GM12878 (cell line): ENCODE measurements around the gene CNTN6. TPM values are rescaled to one million over a fixed set of nuclear protein-coding genes. Genes with fewer than 3 reads are reported as not detected.

Source experiments
- ATAC-seq: fragments of 200-7000 bp; cut with Tn5 transposase; 3 replicates; pipeline ENCODE4 v1.9.1; 2020; ENCODE audit warnings: mild to moderate bottlenecking, moderate library complexity
- BruUV-seq: library from RNA; stranded (reverse); fragments of 400-500 nt; replicated peaks from 2 replicates; lab custom pipeline; 2021; lab: Mats Ljungman, UMichigan
- CTCF ChIA-PET: fragments of 300-600 bp; sonication (Branson Sonifier 250); formaldehyde crosslinking; extraction: SDS; loops from one replicate; lab custom pipeline; 2021; ENCODE audit warnings: inconsistent platforms; lab: Yijun Ruan, JAX
- POLR2A ChIA-PET: fragments of 350-600 bp; formaldehyde crosslinking; extraction: SDS; loops from one replicate; lab custom pipeline; 2021; ENCODE audit warnings: inconsistent platforms; lab: Charles Lee
- RAD21 ChIA-PET: fragments of 300-600 bp; sonication (Branson Sonifier 250); formaldehyde crosslinking; loops from one replicate; lab custom pipeline; 2023; ENCODE audit warnings: antibody characterized with exemption; ENCODE audit not compliant: unreplicated experiment; lab: Charles Lee
- SMC1A ChIA-PET: fragments of 300-600 bp; sonication (Branson Sonifier 250); formaldehyde crosslinking; loops from one replicate; lab custom pipeline; 2023; ENCODE audit not compliant: unreplicated experiment, uncharacterized antibody; lab: Charles Lee
- DNase-seq: peaks from one replicate; pipeline ENCODE4 v3.0.0-alpha.2; 2011; ENCODE audit warnings: low read depth, low spot score
- FAIRE-seq: peaks from 3 replicates; lab custom pipeline; 2011; peaks lifted over from hg19 to GRCh38; lab: Jason Lieb, UNC
- H2AFZ ChIP-seq: 2 replicates; pipeline ENCODE4 v1.6.0; 2011; ENCODE audit warnings: low read depth, low read length, control low read depth; ENCODE audit not compliant: control insufficient read depth
- H3K27ac ChIP-seq: 2 replicates; pipeline ENCODE4 v1.5.1; 2011; ENCODE audit warnings: control low read depth; ENCODE audit not compliant: control insufficient read depth, insufficient read depth
- H3K27me3 ChIP-seq, 2 experiments: replicated peaks in 1 of 2; 2 replicates each; pipeline versions ENCODE4 v1.6.0 to v1.6.1; 2011; ENCODE audit warnings: low read length in 1 of 2; ENCODE audit not compliant: control insufficient read depth in 2 of 2, insufficient read depth in 2 of 2
- H3K36me3 ChIP-seq, 2 experiments: 2 replicates each; pipeline ENCODE4 v1.5.1; 2011; ENCODE audit warnings: low read length in 1 of 2; ENCODE audit not compliant: control insufficient read depth in 2 of 2, insufficient read depth in 2 of 2
- H3K4me1 ChIP-seq: 2 replicates; pipeline ENCODE4 v1.6.1; 2011; ENCODE audit warnings: mild to moderate bottlenecking, low read length, moderate library complexity, mixed read lengths; ENCODE audit not compliant: control insufficient read depth, insufficient read depth
- H3K4me2 ChIP-seq: 2 replicates; pipeline ENCODE4 v1.6.0; 2011; ENCODE audit warnings: control low read depth; ENCODE audit not compliant: control insufficient read depth, insufficient read depth
- H3K4me3 ChIP-seq: fragments of 200-600 bp; sonication (generic); 2 replicates; pipeline ENCODE4 v1.5.1; 2016
- H3K79me2 ChIP-seq: 2 replicates; pipeline ENCODE4 v1.6.0; 2011; ENCODE audit warnings: low read length; ENCODE audit not compliant: control insufficient read depth, insufficient read depth
- H3K9ac ChIP-seq: 2 replicates; pipeline ENCODE4 v1.8.0; 2011; ENCODE audit warnings: low read length, control low read depth, mixed read lengths; ENCODE audit not compliant: control insufficient read depth, insufficient read depth
- H3K9me3 ChIP-seq: replicated peaks from 3 replicates; pipeline ENCODE4 v1.5.1; 2011; ENCODE audit warnings: mild to moderate bottlenecking, low read length; ENCODE audit not compliant: control insufficient read depth, insufficient read depth
- H4K20me1 ChIP-seq: 2 replicates; pipeline ENCODE4 v1.6.0; 2011; ENCODE audit not compliant: control insufficient read depth, insufficient read depth
- BCLAF1 ChIP-seq: fragments of 450-650 bp; IDR thresholded peaks from 2 replicates; pipeline ENCODE4 v1.6.1; 2017; ENCODE audit warnings: antibody characterized with exemption, mild to moderate bottlenecking, moderate library complexity
- MEF2A ChIP-seq: IDR thresholded peaks from 2 replicates; pipeline ENCODE4 v1.6.1; 2011; ENCODE audit warnings: low read depth, mild to moderate bottlenecking, low read length, moderate library complexity; ENCODE audit not compliant: insufficient read depth
- NBN ChIP-seq: fragments of 450-650 bp; IDR thresholded peaks from 2 replicates; pipeline ENCODE4 v1.6.1; 2016
- NFIC ChIP-seq: IDR thresholded peaks from 2 replicates; pipeline ENCODE4 v1.6.1; 2012; ENCODE audit warnings: low read depth, mild to moderate bottlenecking, inconsistent platforms, low read length, moderate library complexity
- RAD51 ChIP-seq: fragments of 450-650 bp; IDR thresholded peaks from 2 replicates; pipeline ENCODE4 v1.6.1; 2016; ENCODE audit warnings: moderate library complexity, mild to moderate bottlenecking, inconsistent platforms
- REST ChIP-seq: IDR thresholded peaks from 2 replicates; pipeline ENCODE4 v1.6.1; 2012; ENCODE audit warnings: mild to moderate bottlenecking, low read depth, low read length
- SP1 ChIP-seq: IDR thresholded peaks from one replicate; pipeline ENCODE4 v1.6.1; 2011; ENCODE audit warnings: low read depth, low read length
- TBL1XR1 ChIP-seq: IDR thresholded peaks from 2 replicates; pipeline ENCODE4 v1.6.1; 2012; ENCODE audit warnings: low read depth, low read length, improper control_type of control experiment
- ZBED1 ChIP-seq: IDR thresholded peaks from 2 replicates; pipeline ENCODE4 v1.6.1; 2016; ENCODE audit warnings: borderline replicate concordance
- in situ Hi-C: fragments of 300-500 bp; cut with MboI; formaldehyde crosslinking; loops from 9 replicates; pipeline ENCODE4 v1.14.3; 2018; ENCODE audit warnings: mixed read lengths
- intact Hi-C: fragments of 100-400 bp; cut with micrococcal nuclease; formaldehyde crosslinking; loops from one replicate; pipeline ENCODE4 v1.14.2; 2022; ENCODE audit not compliant: unreplicated experiment
- polyA plus RNA-seq, 11 experiments: library from polyadenylated mRNA; depleted of rRNA in 4 of 11; unstranded in 6 of 11; stranded (reverse) in 5 of 11; fragments of >200 nt; fragmentation: Nextera tagmentation in 4 of 11; fragmentation: Illumina TruSeq in 1 of 11; extraction: Ambion mirVana in 4 of 11; extraction: Trizol in 1 of 11; gene quantifications; 1 replicate in 1 of 11; 2 replicates in 10 of 11; pipeline versions ENCODE4 v1.2.1 to v1.2.3, GENCODE V29; 2011 to 2016; ENCODE audit warnings: inconsistent platforms in 2 of 11, missing spikeins in 2 of 11, low read depth in 1 of 11
- total RNA-seq, 4 experiments: library from RNA; depleted of rRNA in 3 of 4; stranded (reverse); fragments of >200 nt in 3 of 4; fragmentation: Illumina TruSeq in 1 of 4; extraction: Trizol in 1 of 4; gene quantifications; 2 replicates each; pipeline versions ENCODE4 v1.2.1 to v1.2.3, GENCODE V29; 2013 to 2021
- TF ChIP-seq, protein P1 (sequence below): IDR thresholded peaks from 2 replicates; pipeline ENCODE4 v1.6.1; 2012; ENCODE audit warnings: low read length, inconsistent platforms

Gene CNTN6
- total and polyA plus RNA-seq, 10 of the 15 experiments (the other 5 are each of a cell fraction or from before 2014, with no cell fraction given): not detected

- TF ChIP-seq, protein P1, sequence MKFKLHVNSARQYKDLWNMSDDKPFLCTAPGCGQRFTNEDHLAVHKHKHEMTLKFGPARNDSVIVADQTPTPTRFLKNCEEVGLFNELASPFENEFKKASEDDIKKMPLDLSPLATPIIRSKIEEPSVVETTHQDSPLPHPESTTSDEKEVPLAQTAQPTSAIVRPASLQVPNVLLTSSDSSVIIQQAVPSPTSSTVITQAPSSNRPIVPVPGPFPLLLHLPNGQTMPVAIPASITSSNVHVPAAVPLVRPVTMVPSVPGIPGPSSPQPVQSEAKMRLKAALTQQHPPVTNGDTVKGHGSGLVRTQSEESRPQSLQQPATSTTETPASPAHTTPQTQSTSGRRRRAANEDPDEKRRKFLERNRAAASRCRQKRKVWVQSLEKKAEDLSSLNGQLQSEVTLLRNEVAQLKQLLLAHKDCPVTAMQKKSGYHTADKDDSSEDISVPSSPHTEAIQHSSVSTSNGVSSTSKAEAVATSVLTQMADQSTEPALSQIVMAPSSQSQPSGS: no peak
- no peak for TF ChIP-seq SP1
- TF ChIP-seq MEF2A: no peak
- no peak for TF ChIP-seq NFIC
Measured at GRCh38 chr3:1251282-1252060, 158.6 kb downstream of the CNTN6 start (continued).

GRCh38 chr3:1252061-1252430 is 159.2 kb downstream of the CNTN6 start:
- intact Hi-C loops: loop anchor here (10.0 kb wide), 1 partner anchor 347 kb away; no protein-coding TSS in a partner anchor
- FAIRE-seq: no peak
- Histone ChIP-seq H3K9ac (no peak overlapping the region), H3K79me2 (no peaks in the 10 kb centered on the region), H3K4me1 (no peaks in the 10 kb centered on the region), H3K4me3 (no peak overlapping the region), H3K9me3 (no peaks in the 10 kb centered on the region), H2AFZ (no peak overlapping the region), H3K4me2 (no peak overlapping the region), H3K27ac (no peak overlapping the region), H3K36me3 (no peaks in the 10 kb centered on the region), H4K20me1 (no peaks in the 10 kb centered on the region), H3K27me3 (no peaks in the 10 kb centered on the region)
- SMC1A ChIA-PET: interaction anchor here (1.0 kb wide), 1 partner anchor 350 kb away, joined by 3 read pairs; no protein-coding TSS in a partner anchor
- no peak for DNase-seq
- BruUV-seq: no TSS peak
- in situ Hi-C loops: no loop called here
- RAD21 ChIA-PET: interaction anchor here (1.0 kb wide), 1 partner anchor 170 kb away, joined by 3 read pairs; no protein-coding TSS in a partner anchor
- CTCF ChIA-PET: interaction anchor here (1.1 kb wide), 1 partner anchor 167 kb away, joined by 3 read pairs; no protein-coding TSS in a partner anchor
- POLR2A ChIA-PET: no interaction called here
- ATAC-seq: no peak
- TF ChIP-seq ZBED1: no peak
- no peak for TF ChIP-seq RAD51
- no peak for TF ChIP-seq NBN
- no peak for TF ChIP-seq REST
- no peak for TF ChIP-seq TBL1XR1
- TF ChIP-seq SP1: no peak
- no peak for TF ChIP-seq BCLAF1
